ACC112 (cell line): ENCODE data around the gene COMMD2.

Source experiments
- H2AFZ ChIP-seq: fragments of 200-600 bp; sonication (generic); one replicate; pipeline ENCODE4 v1.6.0; 2017; ENCODE audit warnings: antibody characterized with exemption, low read length; ENCODE audit not compliant: unreplicated experiment
- H3K27ac ChIP-seq: fragments of 200-600 bp; sonication (generic); 2 replicates; pipeline ENCODE4 v1.5.1; 2014; ENCODE audit warnings: low read depth, mild to moderate bottlenecking, antibody characterized with exemption, low read length, moderate library complexity
- H3K27me3 ChIP-seq: fragments of 200-600 bp; sonication (generic); 2 replicates; pipeline ENCODE4 v1.6.1; 2014; ENCODE audit warnings: mild to moderate bottlenecking, antibody characterized with exemption, low read length, moderate library complexity, mixed read lengths; ENCODE audit not compliant: insufficient read depth
- H3K36me3 ChIP-seq: fragments of 200-600 bp; sonication (generic); 2 replicates; pipeline ENCODE4 v1.6.1; 2016; ENCODE audit warnings: mild to moderate bottlenecking, antibody characterized with exemption, low read length, moderate library complexity, mixed read lengths; ENCODE audit not compliant: insufficient read depth
- H3K4me1 ChIP-seq: fragments of 200-600 bp; sonication (generic); one replicate; pipeline ENCODE4 v1.6.1; 2016; ENCODE audit warnings: low read length, mixed read lengths; ENCODE audit not compliant: insufficient read depth, unreplicated experiment, control insufficient read depth
- H3K4me3 ChIP-seq: fragments of 200-600 bp; sonication (generic); 2 replicates; pipeline ENCODE4 v1.5.1; 2014; ENCODE audit warnings: mild to moderate bottlenecking, low read depth, low read length
- H3K79me2 ChIP-seq: fragments of 200-600 bp; sonication (generic); one replicate; pipeline ENCODE4 v1.6.0; 2016; ENCODE audit warnings: low read length; ENCODE audit not compliant: control insufficient read depth, unreplicated experiment, insufficient read depth

Gene COMMD2

DNA sequence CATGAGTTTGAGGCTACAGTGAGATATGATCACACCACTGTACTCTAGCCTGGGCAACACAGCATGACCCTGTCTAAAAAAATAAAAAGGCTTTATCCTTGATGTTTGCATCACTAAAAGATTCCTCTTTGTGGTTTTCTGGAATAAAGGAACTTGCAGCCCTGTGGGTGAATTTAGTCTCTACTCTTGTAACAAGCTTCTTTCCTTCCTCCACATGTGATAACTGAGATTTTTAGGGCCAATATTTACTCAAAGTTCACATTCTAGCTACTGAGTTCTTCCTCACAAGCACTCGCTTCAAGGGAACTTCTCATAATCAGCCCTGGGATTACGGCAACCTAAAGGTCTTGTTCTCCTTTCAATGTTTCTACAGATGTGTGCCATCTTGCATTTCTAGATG lies 24.6 kb downstream of the COMMD2 start:
- Histone ChIP-seq H3K27ac (no peak overlapping the region), H2AFZ (no peak overlapping the region), H3K36me3 (no peaks in the 10 kb centered on the region), H3K27me3 (no peaks in the 10 kb centered on the region), H3K4me1 (no peaks in the 10 kb centered on the region), H3K79me2 (no peaks in the 10 kb centered on the region), H3K4me3 (no peak overlapping the region)

DNA sequence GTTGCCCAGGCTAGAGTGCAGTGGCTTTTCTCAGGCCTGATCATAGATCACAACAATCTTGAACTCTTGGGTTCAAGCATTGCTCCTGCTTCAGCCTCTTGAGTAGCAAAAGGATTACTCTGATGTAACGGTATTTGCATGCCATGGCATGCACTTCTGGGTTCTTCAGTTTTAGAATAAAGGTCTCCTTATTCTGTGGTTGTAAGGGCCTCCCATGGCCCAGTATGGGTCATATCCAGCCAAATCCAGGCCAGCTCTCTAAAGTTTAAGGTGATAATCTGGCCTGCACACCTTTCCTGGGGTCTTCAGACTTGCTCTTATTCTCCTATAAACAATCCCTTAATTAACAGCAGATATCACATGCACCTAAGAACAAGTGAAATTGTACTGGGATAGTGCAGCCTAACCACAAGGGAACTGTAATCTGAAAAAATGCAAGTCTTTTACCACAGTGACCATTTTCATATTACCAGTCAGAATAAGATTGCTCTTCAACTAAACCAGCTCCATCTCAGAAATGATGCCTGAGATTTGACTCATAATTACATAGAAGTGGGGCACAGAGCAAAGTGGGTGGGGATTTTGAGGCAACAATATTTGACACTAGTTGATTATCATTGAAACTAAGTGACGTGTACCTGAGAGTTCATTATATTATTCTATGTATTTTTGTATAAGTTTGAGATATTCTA lies 25.4 kb downstream of the COMMD2 start:
- H3K4me1 ChIP-seq = no peaks in the 10 kb centered on the region
- no peaks in the 10 kb centered on the region for H3K36me3 ChIP-seq
- H3K4me3 ChIP-seq = no peak overlapping the region
- H3K27ac ChIP-seq = no peak overlapping the region
- H2AFZ ChIP-seq = no peak overlapping the region
- H3K79me2 ChIP-seq = no peaks in the 10 kb centered on the region
- H3K27me3 ChIP-seq = no peaks in the 10 kb centered on the region

- H3K4me1 ChIP-seq = no peaks in the 10 kb centered on the region
- H3K27me3 ChIP-seq = no peaks in the 10 kb centered on the region
- H2AFZ ChIP-seq = no peak overlapping the region
- H3K4me3 ChIP-seq = no peak overlapping the region
- H3K27ac ChIP-seq = no peak overlapping the region
- 0 out of 2 replicates have a peak, but pooled peaks cover 2% of the 10 kb centered on the region for H3K36me3 ChIP-seq
- H3K79me2 ChIP-seq = no peaks in the 10 kb centered on the region
These were observed 28.5 kb downstream of the COMMD2 start for GRCh38 chr3:149723781-149724180.

GRCh38 chr3:149720918-149721317 lies 31.4 kb downstream of the COMMD2 start:
- Histone ChIP-seq H3K36me3 (0 out of 2 replicates have a peak, but pooled peaks cover 2% of the 10 kb centered on the region), H2AFZ (no peak overlapping the region), H3K27me3 (no peaks in the 10 kb centered on the region), H3K4me3 (no peak overlapping the region), H3K4me1 (peaks cover 5% of the 10 kb centered on the region), H3K27ac (no peak overlapping the region), H3K79me2 (no peaks in the 10 kb centered on the region)

DNA sequence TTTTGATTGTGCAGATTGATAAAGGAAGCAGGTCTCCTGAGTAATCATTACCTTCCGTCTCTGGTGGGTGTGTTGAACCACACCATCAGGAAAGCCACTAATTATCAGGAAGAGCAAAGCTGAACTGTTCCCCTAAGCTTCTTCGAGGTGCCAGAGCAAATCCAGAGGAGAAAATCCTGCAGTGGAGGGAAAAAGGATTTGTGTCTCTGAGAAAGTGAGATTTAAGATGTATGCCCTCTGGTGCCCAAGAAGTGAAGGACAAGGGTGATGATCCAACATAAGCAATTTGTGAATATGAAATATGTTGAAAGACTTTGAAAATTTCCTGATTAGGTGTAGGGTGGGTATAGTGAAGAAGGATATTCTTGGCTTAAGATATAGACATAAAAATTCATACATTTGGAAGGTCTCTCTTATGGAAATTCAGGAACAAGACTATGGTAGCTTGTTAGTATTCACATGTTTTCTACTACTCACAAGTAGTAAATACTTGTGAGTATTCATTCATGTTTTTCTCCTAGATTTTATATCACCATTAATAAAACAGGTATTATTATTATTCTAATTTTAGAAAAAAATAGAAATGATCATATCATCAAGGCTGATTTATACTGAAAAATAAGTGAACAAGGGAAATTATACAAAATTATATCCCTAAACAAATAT lies 34.8 kb downstream of the COMMD2 start:
- no peak overlapping the region for H3K4me3 ChIP-seq
- 0 out of 2 replicates have a peak, but pooled peaks cover 2% of the 10 kb centered on the region for H3K36me3 ChIP-seq
- H3K27me3 ChIP-seq = no peaks in the 10 kb centered on the region
- H3K27ac ChIP-seq = no peak overlapping the region
- H2AFZ ChIP-seq = peak overlapping the region; percentile 58
- no peaks in the 10 kb centered on the region for H3K79me2 ChIP-seq
- H3K4me1 ChIP-seq = peaks cover 5% of the 10 kb centered on the region

- H3K4me1 ChIP-seq = peaks cover 5% of the 10 kb centered on the region
- H3K27ac ChIP-seq = no peak overlapping the region
- H3K27me3 ChIP-seq = no peaks in the 10 kb centered on the region
- H3K4me3 ChIP-seq = no peak overlapping the region
- no peaks in the 10 kb centered on the region for H3K79me2 ChIP-seq
- H3K36me3 ChIP-seq = 0 out of 2 replicates have a peak, but pooled peaks cover 2% of the 10 kb centered on the region
- peak overlapping the region; percentile 58 for H2AFZ ChIP-seq
These were observed 35.3 kb downstream of the COMMD2 start for GRCh38 chr3:149716984-149717383.

GRCh38 chr3:149715247-149715646 lies 37.0 kb downstream of the COMMD2 start:
- H3K4me1 ChIP-seq = peaks cover 5% of the 10 kb centered on the region
- H3K27me3 ChIP-seq = no peaks in the 10 kb centered on the region
- H3K27ac ChIP-seq = no peak overlapping the region
- no peak overlapping the region for H3K4me3 ChIP-seq
- no peaks in the 10 kb centered on the region for H3K36me3 ChIP-seq
- no peaks in the 10 kb centered on the region for H3K79me2 ChIP-seq
- no peak overlapping the region for H2AFZ ChIP-seq

DNA sequence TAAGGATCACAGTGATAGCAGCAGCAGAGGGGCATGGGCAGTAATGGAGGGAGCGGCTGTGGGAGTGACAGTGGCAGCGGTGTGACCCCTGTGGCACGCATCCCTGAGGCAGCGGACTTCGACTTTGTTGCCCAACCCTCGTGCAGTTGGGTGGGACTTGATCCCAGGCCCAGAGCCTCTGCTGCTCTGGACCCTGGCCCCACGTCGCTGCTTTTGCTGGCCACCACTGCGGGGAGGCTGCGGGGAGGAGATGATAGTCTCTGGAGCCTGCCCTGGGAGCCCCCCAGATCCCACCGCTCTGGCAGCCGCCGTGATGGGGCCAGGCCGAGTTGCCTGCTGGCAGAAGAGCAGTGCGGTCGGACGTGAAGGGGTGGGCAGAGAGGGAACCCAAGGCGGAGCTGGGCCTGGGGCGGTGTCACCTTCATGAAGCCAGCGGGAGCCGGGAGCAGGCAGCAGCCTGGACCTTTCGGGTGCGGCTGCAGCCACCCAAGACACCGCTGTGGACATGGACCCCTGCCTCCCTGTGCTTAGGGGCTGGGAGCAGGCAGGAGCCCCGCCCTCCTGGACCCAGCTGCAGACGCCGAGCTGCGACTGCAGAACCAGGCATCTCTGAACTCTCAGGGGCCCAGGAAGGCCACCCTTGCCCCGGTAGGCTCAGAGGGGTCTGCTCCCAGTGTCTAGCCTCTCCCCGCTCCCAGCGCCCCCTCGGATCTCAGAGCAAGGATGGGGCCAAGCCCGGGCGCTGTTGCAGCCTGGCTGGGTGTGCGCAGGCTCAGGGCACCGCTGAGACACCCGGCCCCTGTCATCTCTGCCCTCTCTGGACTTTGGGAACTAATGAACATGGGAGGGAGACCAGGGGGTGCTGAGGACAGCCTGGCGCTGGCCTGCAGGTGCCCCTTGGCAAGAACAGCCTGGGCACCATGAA lies 38.3 kb downstream of the COMMD2 start:
- Histone ChIP-seq H3K4me1 (peaks cover 5% of the 10 kb centered on the region), H3K27ac (no peak overlapping the region), H3K4me3 (no peak overlapping the region), H3K27me3 (no peaks in the 10 kb centered on the region), H3K79me2 (no peaks in the 10 kb centered on the region), H3K36me3 (no peaks in the 10 kb centered on the region), H2AFZ (no peak overlapping the region)

DNA sequence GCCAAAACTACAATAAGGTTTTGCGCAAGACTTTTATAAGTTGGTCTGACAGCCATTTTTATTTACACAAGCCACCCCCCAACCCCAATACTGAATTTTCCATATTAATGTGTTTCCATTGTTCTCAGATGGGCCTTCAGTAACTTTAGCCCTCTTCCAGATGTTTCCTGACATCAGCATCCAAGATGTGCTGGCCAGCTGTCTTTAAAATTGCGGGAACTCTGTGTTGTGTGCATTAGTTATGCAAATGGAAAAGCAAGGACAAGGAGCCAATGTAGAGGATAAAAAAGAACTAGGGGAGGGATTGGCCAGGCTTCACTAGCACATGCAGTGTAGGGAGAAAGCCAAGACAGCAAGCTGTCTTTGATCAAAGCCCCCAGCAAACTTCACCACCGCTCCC lies 45.4 kb downstream of the COMMD2 start:
- Histone ChIP-seq H3K27me3 (no peaks in the 10 kb centered on the region), H2AFZ (no peak overlapping the region), H3K36me3 (no peaks in the 10 kb centered on the region), H3K4me1 (peaks cover 23% of the 10 kb centered on the region), H3K79me2 (no peaks in the 10 kb centered on the region), H3K4me3 (no peak overlapping the region), H3K27ac (no peak overlapping the region)

DNA sequence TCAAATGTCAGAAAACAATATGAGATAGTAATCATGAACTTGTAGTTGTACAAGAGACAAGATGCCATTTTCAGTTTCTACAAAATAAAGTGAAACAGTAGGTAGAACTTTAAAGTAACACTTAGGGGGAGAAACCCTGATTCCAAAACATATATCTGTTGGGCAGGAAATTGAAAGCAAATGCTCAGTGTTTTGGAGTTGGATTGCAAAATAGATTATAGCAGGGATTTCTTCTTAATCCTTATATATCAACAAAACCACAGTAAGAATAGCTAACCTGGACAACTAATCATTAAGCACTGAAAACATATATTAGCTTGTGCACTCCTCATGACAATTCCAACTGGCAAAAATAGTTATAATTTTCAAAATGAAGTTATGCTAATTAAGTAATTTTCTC lies 46.9 kb downstream of the COMMD2 start:
- Histone ChIP-seq H3K4me1 (peaks cover 24% of the 10 kb centered on the region), H2AFZ (peak overlapping the region; percentile 65), H3K36me3 (no peaks in the 10 kb centered on the region), H3K27ac (no peak overlapping the region), H3K79me2 (no peaks in the 10 kb centered on the region), H3K27me3 (no peaks in the 10 kb centered on the region), H3K4me3 (no peak overlapping the region)
